Spleen (tissue), 11 donors: ENCODE measurements around the gene LIPT2. TPM values are rescaled to one million over a fixed set of nuclear protein-coding genes. Genes with fewer than 3 reads are reported as not detected.

Source experiments
- DNase-seq: peaks from one replicate; pipeline ENCODE4 v3.0.0-alpha.2; 2020
- H3K27ac ChIP-seq, 8 donors: fragments of 200-600 bp; sonication (generic) in 7 of 8; 1 replicate in 4 of 8; 2 replicates in 4 of 8; pipeline versions ENCODE4 v1.5.0 to v1.8.0; 2016 to 2021; ENCODE audit warnings: inconsistent platforms in 4 of 8, mild to moderate bottlenecking in 4 of 8, moderate library complexity in 1 of 8
- H3K27me3 ChIP-seq, 7 donors: fragments of 200-600 bp; sonication (generic) in 6 of 7; replicated peaks in 1 of 7; 1 replicate in 4 of 7; 2 replicates in 3 of 7; pipeline versions ENCODE4 v1.5.0 to v1.8.0; 2016 to 2021; ENCODE audit warnings: inconsistent platforms in 3 of 7, mild to moderate bottlenecking in 1 of 7
- H3K36me3 ChIP-seq, 6 donors: fragments of 200-600 bp; sonication (generic) in 5 of 6; 1 replicate in 4 of 6; 2 replicates in 2 of 6; pipeline versions ENCODE4 v1.5.0 to v1.8.0; 2016 to 2021; ENCODE audit warnings: inconsistent platforms in 2 of 6
- H3K4me1 ChIP-seq, 6 donors: fragments of 200-600 bp; sonication (generic) in 5 of 6; 1 replicate in 3 of 6; 2 replicates in 3 of 6; pipeline versions ENCODE4 v1.5.0 to v1.8.0; 2016 to 2021; ENCODE audit warnings: inconsistent platforms in 3 of 6
- H3K4me3 ChIP-seq, 8 donors: fragments of 200-600 bp; sonication (generic) in 7 of 8; 1 replicate in 4 of 8; 2 replicates in 4 of 8; pipeline versions ENCODE4 v1.5.0 to v1.8.0; 2016 to 2021; ENCODE audit warnings: inconsistent platforms in 4 of 8, mild to moderate bottlenecking in 4 of 8, moderate library complexity in 2 of 8
- H3K9me3 ChIP-seq, 8 donors: fragments of 200-600 bp; sonication (generic) in 7 of 8; 1 replicate in 4 of 8; 2 replicates in 4 of 8; pipeline versions ENCODE4 v1.5.0 to v1.8.0; 2016 to 2021; ENCODE audit warnings: inconsistent platforms in 4 of 8
- POLR2A ChIP-seq, 3 donors: fragments of 450-650 bp; IDR thresholded peaks; one replicate each; pipeline ENCODE4 v1.5.1; 2017; ENCODE audit warnings: antibody characterized with exemption in 3 of 3, mild to moderate bottlenecking in 1 of 3
- POLR2AphosphoS5 ChIP-seq, 3 donors: sonication (generic); formaldehyde crosslinking; IDR thresholded peaks; one replicate each; pipeline ENCODE4 v1.5.1; 2017; ENCODE audit warnings: antibody characterized with exemption in 3 of 3
- WGBS, 5 donors: extraction: QIAGEN DNeasy Blood & Tissue Kit in 3 of 5; methylation state at CpG; one replicate each; pipeline versions ENCODE4 v1.1.5 to v1.1.7; 2013 to 2018; 5-methylcytosine and 5-hydroxymethylcytosine counted together
- intact Hi-C: fragments of 100-400 bp; cut with DNase I; formaldehyde crosslinking; loops from one replicate; pipeline ENCODE4 v1.15.0; 2023; ENCODE audit warnings: low total_unique reads
- polyA plus RNA-seq, 3 donors: library from polyadenylated mRNA; stranded (reverse); fragments of 200-250 nt; gene quantifications; one replicate each; pipeline ENCODE4 v1.2.1, GENCODE V29; 2013
- total RNA-seq, 7 donors: library from RNA; depleted of rRNA in 3 of 7; stranded (reverse); fragments of >200 nt in 3 of 7; fragmentation: NEBNext Ultra II Directional in 4 of 7; extraction: Animal tissue kit (Norgen Biotek cat#: 25700) in 4 of 7; gene quantifications; one replicate each; pipeline versions ENCODE4 v1.1.0 to v1.2.1, GENCODE V29; 2016 to 2021
- TF ChIP-seq, protein P1 (sequence below), 11 experiments: fragments of 200-600 bp in 7 of 11; fragments of 450-650 bp in 4 of 11; sonication (generic) in 4 of 11; IDR thresholded peaks in 8 of 11; conservative IDR thresholded peaks in 3 of 11; 1 replicate in 7 of 11; 2 replicates in 4 of 11; pipeline versions ENCODE4 v1.4.0 to v1.8.0; 2016 to 2021; ENCODE audit warnings: antibody characterized with exemption in 11 of 11, inconsistent platforms in 4 of 11, mild to moderate bottlenecking in 1 of 11
- donor health status: healthy with polysubstance abuse.
- donor health status: DM: no; HTN: no; CAD: no; lungs with moderate emphysema.
- donor health status: DM: no; HTN: no; CAD: no.
- donor health status: Bipolar disorder and iron deficiency.
- donor health status: healthy.
- donor health status: DM: no; HTN: no; CAD: no.
- donor health status: DM: yes; HTN: yes; CAD: no.

Gene LIPT2
- total and polyA plus RNA-seq, 10 donors = 2.0 to 9.1 (median 4.0) TPM

DNA sequence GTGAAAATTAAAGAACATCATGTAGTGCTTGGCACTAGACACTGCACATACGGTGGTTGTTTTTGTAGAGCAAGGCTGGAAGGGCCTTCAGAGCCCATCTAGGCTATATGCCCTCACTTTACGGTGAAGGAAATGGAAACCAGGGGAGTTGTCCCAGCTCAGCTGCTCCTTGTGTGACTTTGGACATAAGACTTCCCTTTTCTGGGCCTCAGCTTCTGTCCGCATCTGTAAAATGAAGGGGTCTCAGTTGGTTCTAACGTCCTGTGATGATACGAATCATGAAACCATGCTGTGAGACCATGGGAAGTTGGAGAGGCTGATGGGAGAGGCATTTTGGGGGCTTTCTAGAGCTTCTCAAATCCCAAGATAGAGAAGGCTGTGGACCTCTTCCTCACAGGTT lies 30.9 kb downstream of the LIPT2 start:
- peak overlapping the region; percentile 51 to 93 (median 86) for H3K27ac ChIP-seq
- no peaks in the 10 kb centered on the region for H3K9me3 ChIP-seq
- H3K36me3 ChIP-seq = peaks cover 0 to 13% (median 0%) of the 10 kb centered on the region in 6 donors
- H3K27me3 ChIP-seq = peaks cover 0 to 18% (median 0%) of the 10 kb centered on the region in 7 donors
- H3K4me3 ChIP-seq = peak overlapping the region in 1 of 8 donors; percentile 64
- DNase-seq = no peak
- intact Hi-C loops = no loop called here
- peaks cover 7 to 78% (median 23%) of the 10 kb centered on the region in 6 donors for H3K4me1 ChIP-seq
- TF ChIP-seq, protein P1, sequence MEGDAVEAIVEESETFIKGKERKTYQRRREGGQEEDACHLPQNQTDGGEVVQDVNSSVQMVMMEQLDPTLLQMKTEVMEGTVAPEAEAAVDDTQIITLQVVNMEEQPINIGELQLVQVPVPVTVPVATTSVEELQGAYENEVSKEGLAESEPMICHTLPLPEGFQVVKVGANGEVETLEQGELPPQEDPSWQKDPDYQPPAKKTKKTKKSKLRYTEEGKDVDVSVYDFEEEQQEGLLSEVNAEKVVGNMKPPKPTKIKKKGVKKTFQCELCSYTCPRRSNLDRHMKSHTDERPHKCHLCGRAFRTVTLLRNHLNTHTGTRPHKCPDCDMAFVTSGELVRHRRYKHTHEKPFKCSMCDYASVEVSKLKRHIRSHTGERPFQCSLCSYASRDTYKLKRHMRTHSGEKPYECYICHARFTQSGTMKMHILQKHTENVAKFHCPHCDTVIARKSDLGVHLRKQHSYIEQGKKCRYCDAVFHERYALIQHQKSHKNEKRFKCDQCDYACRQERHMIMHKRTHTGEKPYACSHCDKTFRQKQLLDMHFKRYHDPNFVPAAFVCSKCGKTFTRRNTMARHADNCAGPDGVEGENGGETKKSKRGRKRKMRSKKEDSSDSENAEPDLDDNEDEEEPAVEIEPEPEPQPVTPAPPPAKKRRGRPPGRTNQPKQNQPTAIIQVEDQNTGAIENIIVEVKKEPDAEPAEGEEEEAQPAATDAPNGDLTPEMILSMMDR (IDR thresholded peaks at IDR 0.05 in 8 of 11, conservative IDR thresholded peaks at IDR 0.05 in 3 of 11) = no peak
- TF ChIP-seq POLR2AphosphoS5 (IDR thresholded peaks at IDR 0.05) = no peak
- no peak for TF ChIP-seq POLR2A (IDR thresholded peaks at IDR 0.05)
- 39 to 68% (median 56%) methylated on average over 5 of the region's 5 CpGs for WGBS, 5 donors

DNA sequence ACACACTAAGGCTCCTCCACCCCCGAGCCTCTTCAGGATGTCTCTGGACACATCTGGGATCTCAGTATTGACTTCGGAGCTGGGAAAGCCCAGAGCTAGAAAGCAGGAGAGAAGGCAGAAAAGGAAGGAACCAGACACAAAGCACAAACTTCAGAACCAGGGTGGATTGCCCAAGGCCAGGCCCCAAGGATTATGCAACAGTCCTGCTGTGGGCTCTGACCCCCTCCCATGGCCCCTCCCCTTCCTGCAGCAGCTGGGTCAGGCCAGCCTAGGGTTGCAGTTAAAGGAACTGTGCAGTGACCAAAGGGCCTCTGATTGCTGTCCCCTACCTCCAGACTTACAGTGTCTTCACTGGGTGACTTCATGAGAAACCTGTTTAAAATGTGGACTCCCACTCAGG lies 31.5 kb downstream of the LIPT2 start:
- H3K4me3 ChIP-seq = peak overlapping the region in 7 of 8 donors; percentile 7 to 64 (median 30)

DNA sequence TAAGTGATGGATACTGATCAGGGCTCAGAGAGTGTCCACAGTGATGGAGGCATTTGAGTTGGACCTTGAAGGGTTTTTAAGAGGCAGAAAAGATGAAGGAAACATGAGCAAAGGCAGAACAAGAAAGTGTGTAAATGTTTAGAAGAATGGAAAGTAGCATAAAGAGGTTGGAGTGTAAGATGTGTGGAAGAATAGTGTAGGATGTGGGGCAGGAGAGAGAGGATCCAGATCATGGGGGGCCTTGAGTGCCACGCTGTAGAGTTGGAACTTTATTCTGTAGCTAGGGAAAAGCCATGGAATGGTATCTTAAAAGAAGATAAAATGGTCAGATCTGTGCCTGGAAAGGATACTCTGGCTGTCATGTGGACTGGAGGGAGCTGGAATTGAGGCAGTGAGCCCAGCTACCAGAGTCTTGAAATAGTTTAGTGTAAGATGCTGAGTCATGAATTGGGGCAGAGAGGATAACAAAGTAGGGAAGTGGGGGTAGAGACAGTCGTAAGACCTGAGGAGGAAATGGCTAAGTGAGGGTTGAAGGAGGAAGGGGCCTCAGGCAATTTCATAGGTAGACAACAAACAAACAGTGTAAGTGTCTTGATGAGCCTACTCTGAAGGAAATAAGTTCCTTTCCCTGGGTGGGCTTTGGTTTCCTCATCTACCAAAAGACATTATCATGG lies 32.9 kb downstream of the LIPT2 start:
- no peaks in the 10 kb centered on the region for H3K9me3 ChIP-seq
- intact Hi-C loops = no loop called here
- peak overlapping the region in 7 of 8 donors; percentile 66 to 93 (median 90) for H3K27ac ChIP-seq
- no peaks in the 10 kb centered on the region for H3K27me3 ChIP-seq
- H3K36me3 ChIP-seq = peaks cover 0 to 33% (median 4%) of the 10 kb centered on the region in 6 donors
- TF ChIP-seq POLR2AphosphoS5 (IDR thresholded peaks at IDR 0.05) = peak in 1 of 3 donors; percentile 47
- TF ChIP-seq, protein P1 (IDR thresholded peaks at IDR 0.05 in 8 of 11, conservative IDR thresholded peaks at IDR 0.05 in 3 of 11) = no peak
- TF ChIP-seq POLR2A (IDR thresholded peaks at IDR 0.05) = no peak
- DNase-seq = no peak
- peak overlapping the region in 7 of 8 donors; percentile 2 to 64 (median 30) for H3K4me3 ChIP-seq
- H3K4me1 ChIP-seq = peaks cover 0 to 60% (median 14%) of the 10 kb centered on the region in 6 donors
- WGBS, 5 donors = 45 to 57% (median 46%) methylated on average over 2 of the region's 2 CpGs

More for the DNA sequence above, 31.5 kb downstream of the LIPT2 start:
- Histone ChIP-seq H3K4me1 (peaks cover 4 to 72% (median 18%) of the 10 kb centered on the region in 6 donors), H3K36me3 (peaks cover 0 to 19% (median 3%) of the 10 kb centered on the region in 6 donors), H3K27me3 (peaks cover 0 to 12% (median 0%) of the 10 kb centered on the region in 7 donors), H3K9me3 (no peaks in the 10 kb centered on the region), H3K27ac (peak overlapping the region; percentile 51 to 93 (median 86))
- peak; percentile 93 for DNase-seq
- WGBS, 5 donors = 14 to 41% (median 28%) methylated on average over 2 of the region's 2 CpGs
- no peak for TF ChIP-seq POLR2A (IDR thresholded peaks at IDR 0.05)
- peak; percentile 44 to 77 (median 76) for TF ChIP-seq POLR2AphosphoS5 (IDR thresholded peaks at IDR 0.05)
- intact Hi-C loops = no loop called here

DNA sequence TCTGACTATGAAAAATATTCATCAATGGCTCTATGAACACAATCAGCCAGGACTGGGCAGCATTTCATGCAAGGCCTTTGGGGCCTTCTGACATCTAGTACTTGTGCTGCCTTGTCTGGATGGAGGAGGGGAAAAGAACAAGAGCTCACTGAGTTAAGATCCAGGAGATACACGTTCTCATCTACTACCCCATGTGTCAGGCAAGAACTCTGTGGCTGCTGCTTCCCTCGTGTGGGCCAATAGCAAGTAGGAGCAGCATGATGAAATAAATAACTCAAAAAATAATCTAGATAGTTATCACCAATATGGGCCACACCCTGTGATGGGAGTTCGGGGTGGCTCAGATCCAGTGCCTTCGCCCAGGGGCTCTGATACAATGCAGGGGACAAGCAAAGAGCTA lies 33.5 kb downstream of the LIPT2 start:
- H3K27me3 ChIP-seq = no peaks in the 10 kb centered on the region
- peaks cover 0 to 38% (median 4%) of the 10 kb centered on the region in 6 donors for H3K36me3 ChIP-seq
- H3K4me1 ChIP-seq = peaks cover 0 to 60% (median 14%) of the 10 kb centered on the region in 6 donors
- peak overlapping the region in 6 of 8 donors; percentile 2 to 64 (median 32) for H3K4me3 ChIP-seq
- WGBS, 5 donors = 67 to 82% (median 76%) methylated on average over 4 of the region's 4 CpGs
- TF ChIP-seq POLR2AphosphoS5 (IDR thresholded peaks at IDR 0.05) = no peak
- no peak for DNase-seq
- intact Hi-C loops = no loop called here
- H3K9me3 ChIP-seq = no peaks in the 10 kb centered on the region
- H3K27ac ChIP-seq = peak overlapping the region in 7 of 8 donors; percentile 66 to 93 (median 90)

DNA sequence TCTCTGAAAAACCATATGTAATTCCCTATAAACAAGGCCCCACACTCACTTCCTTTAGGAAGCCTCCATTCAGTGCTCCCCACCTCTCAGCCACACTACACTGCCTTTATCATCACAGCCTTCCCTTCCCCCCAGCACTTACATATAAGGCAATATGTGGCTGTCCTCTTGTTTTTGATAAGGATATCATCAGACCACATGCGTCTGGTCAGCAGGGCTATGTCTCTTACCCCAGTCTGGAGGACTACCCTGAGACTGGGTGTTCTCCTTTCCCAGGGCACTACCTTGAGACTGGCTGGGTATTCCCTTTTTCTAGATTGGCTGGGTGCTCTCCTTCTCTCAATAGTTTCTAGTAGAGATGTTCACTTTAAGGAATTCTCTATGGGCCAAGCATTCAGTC lies 33.9 kb downstream of the LIPT2 start:
- H3K4me1 ChIP-seq = peaks cover 0 to 60% (median 14%) of the 10 kb centered on the region in 6 donors
- peak overlapping the region in 5 of 8 donors; percentile 11 to 93 (median 90) for H3K27ac ChIP-seq
- TF ChIP-seq, protein P1 (IDR thresholded peaks at IDR 0.05 in 8 of 11, conservative IDR thresholded peaks at IDR 0.05 in 3 of 11) = no peak
- TF ChIP-seq POLR2AphosphoS5 (IDR thresholded peaks at IDR 0.05) = no peak
- TF ChIP-seq POLR2A (IDR thresholded peaks at IDR 0.05) = no peak
- no peak for DNase-seq
- H3K27me3 ChIP-seq = no peaks in the 10 kb centered on the region
- peak overlapping the region in 4 of 8 donors; percentile 30 to 64 (median 36) for H3K4me3 ChIP-seq
- no peaks in the 10 kb centered on the region for H3K9me3 ChIP-seq
- WGBS, 5 donors = 0 to 53% (median 0%) methylated on average over 1 of the region's 1 CpG
- H3K36me3 ChIP-seq = peaks cover 0 to 42% (median 4%) of the 10 kb centered on the region in 6 donors
- intact Hi-C loops = no loop called here
